ENCODE data around the gene TRIM62.
"Not testable (repeated sequence)": the region's sequence is repeated elsewhere in the genome, so short reads cannot be mapped to it uniquely, and the experiment has no call there.

Gene TRIM62

DNA sequence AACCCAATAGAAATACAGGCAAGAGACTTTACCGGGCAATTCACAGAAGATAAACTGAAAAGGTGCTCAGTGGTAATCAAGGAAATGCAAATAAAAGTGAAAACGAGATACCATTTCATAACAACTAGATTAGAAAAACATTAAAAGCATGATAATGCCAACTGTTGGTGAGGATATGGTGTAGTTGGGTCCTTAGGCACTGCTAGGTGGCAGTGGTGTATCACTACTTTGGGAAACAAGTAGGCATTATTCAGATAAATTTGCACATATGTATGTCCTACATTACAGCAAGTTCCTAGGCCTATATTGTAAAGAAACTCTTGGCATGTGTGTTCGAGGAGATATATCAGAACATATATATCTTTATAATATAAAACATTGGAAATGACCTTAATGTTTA lies 69.9 kb downstream of the TRIM62 start:
- in situ Hi-C loops (cut with HindIII; ENCODE audit: low pct_ligation_motif_present, low sequenced_read_pairs) = no loop called here
- no peaks in the 10 kb centered on the region for H3K36me3 ChIP-seq (replicated peaks)
- no peak for DNase-seq

GRCh38 chr1:33110477-33110876 lies 71.4 kb downstream of the TRIM62 start:
- in situ Hi-C loops (cut with HindIII; ENCODE audit: low pct_ligation_motif_present, low sequenced_read_pairs) = no loop called here

More for the DNA sequence above, 69.9 kb downstream of the TRIM62 start:
- Histone ChIP-seq H3K4me3 (ENCODE audit: low read depth, low read length) (no peak overlapping the region), H3K27ac (no peak overlapping the region), H3K27me3 (replicated peaks) (no peaks in the 10 kb centered on the region)
- TF ChIP-seq, protein P1, sequence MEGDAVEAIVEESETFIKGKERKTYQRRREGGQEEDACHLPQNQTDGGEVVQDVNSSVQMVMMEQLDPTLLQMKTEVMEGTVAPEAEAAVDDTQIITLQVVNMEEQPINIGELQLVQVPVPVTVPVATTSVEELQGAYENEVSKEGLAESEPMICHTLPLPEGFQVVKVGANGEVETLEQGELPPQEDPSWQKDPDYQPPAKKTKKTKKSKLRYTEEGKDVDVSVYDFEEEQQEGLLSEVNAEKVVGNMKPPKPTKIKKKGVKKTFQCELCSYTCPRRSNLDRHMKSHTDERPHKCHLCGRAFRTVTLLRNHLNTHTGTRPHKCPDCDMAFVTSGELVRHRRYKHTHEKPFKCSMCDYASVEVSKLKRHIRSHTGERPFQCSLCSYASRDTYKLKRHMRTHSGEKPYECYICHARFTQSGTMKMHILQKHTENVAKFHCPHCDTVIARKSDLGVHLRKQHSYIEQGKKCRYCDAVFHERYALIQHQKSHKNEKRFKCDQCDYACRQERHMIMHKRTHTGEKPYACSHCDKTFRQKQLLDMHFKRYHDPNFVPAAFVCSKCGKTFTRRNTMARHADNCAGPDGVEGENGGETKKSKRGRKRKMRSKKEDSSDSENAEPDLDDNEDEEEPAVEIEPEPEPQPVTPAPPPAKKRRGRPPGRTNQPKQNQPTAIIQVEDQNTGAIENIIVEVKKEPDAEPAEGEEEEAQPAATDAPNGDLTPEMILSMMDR (IDR thresholded peaks at IDR 0.05; ENCODE audit: low read depth, low read length, missing control alignments) = peak; percentile 58

DNA sequence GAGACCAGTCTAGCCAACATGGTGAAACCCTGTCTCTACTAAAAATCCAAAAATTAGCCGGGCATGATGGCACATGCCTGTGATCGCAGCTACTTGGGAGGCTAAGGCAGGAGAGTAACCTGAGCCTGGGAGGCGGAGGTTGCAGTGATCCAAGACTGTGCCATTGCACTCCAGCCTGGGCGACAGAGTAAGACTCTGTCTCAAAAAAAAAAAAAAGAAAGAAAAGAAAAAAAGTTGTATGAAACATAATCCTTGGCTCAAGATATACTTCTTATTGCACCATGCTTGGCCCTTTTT lies 81.8 kb downstream of the TRIM62 start:
- H3K27me3 ChIP-seq (replicated peaks); DNase-seq; H3K36me3 ChIP-seq (replicated peaks); H3K4me3 ChIP-seq (ENCODE audit: low read depth, low read length); in situ Hi-C loops (cut with HindIII; ENCODE audit: low pct_ligation_motif_present, low sequenced_read_pairs): not testable (repeated sequence)
- peak overlapping the region; percentile 94 for H3K27ac ChIP-seq

More at GRCh38 chr1:33110477-33110876, 71.4 kb downstream of the TRIM62 start:
- H3K4me3 ChIP-seq (ENCODE audit: low read depth, low read length) = no peak overlapping the region
- TF ChIP-seq, protein P1 (IDR thresholded peaks at IDR 0.05; ENCODE audit: low read depth, low read length, missing control alignments) = no peak
- H3K27me3 ChIP-seq (replicated peaks) = no peaks in the 10 kb centered on the region
- DNase-seq = no peak
- H3K27ac ChIP-seq = no peak overlapping the region
- peaks cover 2% of the 10 kb centered on the region for H3K36me3 ChIP-seq (replicated peaks)

DNA sequence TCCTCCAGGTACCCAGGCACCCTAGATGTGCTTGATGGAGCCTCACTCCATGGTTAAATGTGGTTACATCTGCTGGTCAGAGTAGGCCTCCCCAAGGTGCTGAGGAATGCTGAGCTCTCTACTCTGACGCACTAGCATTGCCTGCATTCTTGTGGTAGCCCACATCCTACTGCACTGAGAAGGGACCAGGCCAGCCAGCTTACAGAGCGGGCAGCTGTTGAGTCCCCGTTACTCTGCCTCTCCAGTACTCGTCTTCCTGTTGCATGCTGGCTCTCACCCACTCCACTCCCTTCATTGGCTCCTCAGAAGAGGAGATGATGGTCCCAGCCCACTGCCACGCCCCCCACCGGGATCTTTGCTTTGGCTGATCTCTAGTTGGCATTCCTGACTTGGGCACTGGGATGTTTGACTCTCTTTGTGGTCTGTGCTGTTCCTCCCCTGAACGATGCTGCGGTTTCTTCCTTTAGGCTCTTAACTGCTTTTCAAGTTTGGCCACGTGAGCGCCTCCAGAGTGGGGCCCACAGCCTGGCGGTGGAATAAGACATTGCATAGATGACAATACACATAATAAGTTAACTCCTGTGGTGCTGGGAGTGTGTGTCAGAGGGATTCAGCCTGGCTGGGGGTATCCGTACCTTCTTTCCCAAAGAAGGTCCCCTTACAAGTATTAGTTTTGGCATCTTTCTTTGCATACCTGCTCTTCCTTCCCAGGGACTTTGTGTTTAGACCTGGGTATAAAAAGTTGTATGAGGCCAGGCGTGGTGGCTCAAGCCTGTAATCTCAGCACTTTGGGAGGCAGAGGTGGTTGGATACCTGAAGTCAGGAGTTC lies 82.3 kb downstream of the TRIM62 start:
- in situ Hi-C loops (cut with HindIII; ENCODE audit: low pct_ligation_motif_present, low sequenced_read_pairs) = no loop called here
- H3K27ac ChIP-seq = peak overlapping the region; percentile 94
- peak; percentile 100 for DNase-seq
- TF ChIP-seq, protein P1 (IDR thresholded peaks at IDR 0.05; ENCODE audit: low read depth, low read length, missing control alignments) = peak; percentile 77
- no peaks in the 10 kb centered on the region for H3K27me3 ChIP-seq (replicated peaks)
- no peaks in the 10 kb centered on the region for H3K36me3 ChIP-seq (replicated peaks)
- H3K4me3 ChIP-seq (ENCODE audit: low read depth, low read length) = no peak overlapping the region

GRCh38 chr1:33098371-33098770 lies 83.5 kb downstream of the TRIM62 start:
- no peak for DNase-seq
- Histone ChIP-seq H3K27me3 (replicated peaks) (no peaks in the 10 kb centered on the region), H3K27ac (peak overlapping the region; percentile 94), H3K36me3 (replicated peaks) (no peaks in the 10 kb centered on the region), H3K4me3 (ENCODE audit: low read depth, low read length) (no peak overlapping the region)
- in situ Hi-C loops (cut with HindIII; ENCODE audit: low pct_ligation_motif_present, low sequenced_read_pairs) = no loop called here
- TF ChIP-seq, protein P1 (IDR thresholded peaks at IDR 0.05; ENCODE audit: low read depth, low read length, missing control alignments) = no peak

GRCh38 chr1:33097762-33098161 lies 84.1 kb downstream of the TRIM62 start:
- TF ChIP-seq, protein P1 (IDR thresholded peaks at IDR 0.05; ENCODE audit: low read depth, low read length, missing control alignments) = no peak
- Histone ChIP-seq H3K27me3 (replicated peaks) (no peaks in the 10 kb centered on the region), H3K36me3 (replicated peaks) (no peaks in the 10 kb centered on the region), H3K27ac (no peak overlapping the region), H3K4me3 (ENCODE audit: low read depth, low read length) (no peak overlapping the region)
- in situ Hi-C loops (cut with HindIII; ENCODE audit: low pct_ligation_motif_present, low sequenced_read_pairs) = no loop called here
- no peak for DNase-seq
